ENCODE results near the gene GABRP.

The GABRP gene

DNA sequence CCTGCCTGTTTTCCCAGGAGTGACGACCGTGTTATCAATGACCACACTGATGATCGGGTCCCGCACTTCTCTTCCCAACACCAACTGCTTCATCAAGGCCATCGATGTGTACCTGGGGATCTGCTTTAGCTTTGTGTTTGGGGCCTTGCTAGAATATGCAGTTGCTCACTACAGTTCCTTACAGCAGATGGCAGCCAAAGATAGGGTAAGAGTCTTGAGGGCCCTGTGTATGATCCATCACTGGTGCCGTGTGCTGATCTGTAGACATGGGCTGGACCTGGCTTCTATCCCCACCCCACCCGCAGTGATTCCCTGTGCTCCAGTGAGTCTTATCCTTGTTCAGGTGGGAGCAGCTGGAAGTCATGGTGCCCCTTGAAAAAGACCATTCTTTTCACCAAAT is 26.0 kb downstream of the GABRP start:
- Histone ChIP-seq H3K9ac (ENCODE audit: insufficient read length, low read depth) (no peak overlapping the region), H3K27me3 (ENCODE audit: insufficient read depth, insufficient read length) (no peaks in the 10 kb centered on the region), H3K4me3 (ENCODE audit: insufficient read length, low read depth) (no peak overlapping the region), H3K4me1 (ENCODE audit: insufficient read depth, insufficient read length) (no peaks in the 10 kb centered on the region), H3K36me3 (ENCODE audit: insufficient read depth, insufficient read length, low read length) (no peaks in the 10 kb centered on the region), H3K9me3 (ENCODE audit: insufficient read depth, low read length) (no peaks in the 10 kb centered on the region)
- peak; percentile 6 for DNase-seq (ENCODE audit: low read depth, low spot score)
- no peak for TF ChIP-seq SUZ12 (IDR thresholded peaks at IDR 0.05; ENCODE audit: extremely low read depth, insufficient read depth, insufficient read length)
- TF ChIP-seq ZNF274 (IDR thresholded peaks at IDR 0.05; ENCODE audit: low read depth, low read length), result no peak
- no peak for TF ChIP-seq YY1 (IDR thresholded peaks at IDR 0.05; ENCODE audit: insufficient read depth, insufficient read length)

DNA sequence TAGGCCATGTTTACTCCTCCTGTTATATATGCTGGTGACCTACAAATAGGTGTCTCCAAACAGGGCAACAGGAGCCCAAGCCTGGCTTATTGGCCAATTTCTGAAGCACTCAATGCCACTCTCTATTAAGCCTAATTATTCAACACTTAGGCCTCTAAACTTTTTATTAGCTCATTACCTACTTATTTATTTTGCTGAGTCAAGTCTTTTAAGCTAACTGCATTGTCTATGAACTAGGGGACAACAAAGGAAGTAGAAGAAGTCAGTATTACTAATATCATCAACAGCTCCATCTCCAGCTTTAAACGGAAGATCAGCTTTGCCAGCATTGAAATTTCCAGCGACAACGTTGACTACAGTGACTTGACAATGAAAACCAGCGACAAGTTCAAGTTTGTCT is 28.2 kb downstream of the GABRP start:
- Histone ChIP-seq H3K36me3 (ENCODE audit: insufficient read depth, insufficient read length, low read length) (no peaks in the 10 kb centered on the region), H3K9ac (ENCODE audit: insufficient read length, low read depth) (no peak overlapping the region), H3K4me1 (ENCODE audit: insufficient read depth, insufficient read length) (no peaks in the 10 kb centered on the region), H3K4me3 (ENCODE audit: insufficient read length, low read depth) (no peak overlapping the region), H3K9me3 (ENCODE audit: insufficient read depth, low read length) (no peaks in the 10 kb centered on the region), H3K27me3 (ENCODE audit: insufficient read depth, insufficient read length) (no peaks in the 10 kb centered on the region)
- no peak for TF ChIP-seq ZNF274 (IDR thresholded peaks at IDR 0.05; ENCODE audit: low read depth, low read length)
- no peak for TF ChIP-seq YY1 (IDR thresholded peaks at IDR 0.05; ENCODE audit: insufficient read depth, insufficient read length)
- TF ChIP-seq SUZ12 (IDR thresholded peaks at IDR 0.05; ENCODE audit: extremely low read depth, insufficient read depth, insufficient read length), result no peak
- DNase-seq (ENCODE audit: low read depth, low spot score), result no peak

DNA sequence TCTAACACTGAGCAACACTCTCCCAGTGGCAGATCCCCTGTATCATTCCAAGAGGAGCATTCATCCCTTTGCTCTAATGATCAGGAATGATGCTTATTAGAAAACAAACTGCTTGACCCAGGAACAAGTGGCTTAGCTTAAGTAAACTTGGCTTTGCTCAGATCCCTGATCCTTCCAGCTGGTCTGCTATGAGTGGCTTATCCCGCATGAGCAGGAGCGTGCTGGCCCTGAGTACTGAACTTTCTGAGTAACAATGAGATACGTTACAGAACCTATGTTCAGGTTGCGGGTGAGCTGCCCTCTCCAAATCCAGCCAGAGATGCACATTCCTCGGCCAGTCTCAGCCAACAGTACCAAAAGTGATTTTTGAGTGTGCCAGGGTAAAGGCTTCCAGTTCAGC is 29.7 kb downstream of the GABRP start:
- no peaks in the 10 kb centered on the region for H3K27me3 ChIP-seq (ENCODE audit: insufficient read depth, insufficient read length)
- H3K9me3 ChIP-seq (ENCODE audit: insufficient read depth, low read length), result no peaks in the 10 kb centered on the region
- no peaks in the 10 kb centered on the region for H3K4me1 ChIP-seq (ENCODE audit: insufficient read depth, insufficient read length)
- DNase-seq (ENCODE audit: low read depth, low spot score), result no peak
- no peak overlapping the region for H3K4me3 ChIP-seq (ENCODE audit: insufficient read length, low read depth)
- no peaks in the 10 kb centered on the region for H3K36me3 ChIP-seq (ENCODE audit: insufficient read depth, insufficient read length, low read length)
- no peak overlapping the region for H3K9ac ChIP-seq (ENCODE audit: insufficient read length, low read depth)
- TF ChIP-seq SUZ12 (IDR thresholded peaks at IDR 0.05; ENCODE audit: extremely low read depth, insufficient read depth, insufficient read length), result no peak
- TF ChIP-seq YY1 (IDR thresholded peaks at IDR 0.05; ENCODE audit: insufficient read depth, insufficient read length), result no peak
- TF ChIP-seq ZNF274 (IDR thresholded peaks at IDR 0.05; ENCODE audit: low read depth, low read length), result no peak

DNA sequence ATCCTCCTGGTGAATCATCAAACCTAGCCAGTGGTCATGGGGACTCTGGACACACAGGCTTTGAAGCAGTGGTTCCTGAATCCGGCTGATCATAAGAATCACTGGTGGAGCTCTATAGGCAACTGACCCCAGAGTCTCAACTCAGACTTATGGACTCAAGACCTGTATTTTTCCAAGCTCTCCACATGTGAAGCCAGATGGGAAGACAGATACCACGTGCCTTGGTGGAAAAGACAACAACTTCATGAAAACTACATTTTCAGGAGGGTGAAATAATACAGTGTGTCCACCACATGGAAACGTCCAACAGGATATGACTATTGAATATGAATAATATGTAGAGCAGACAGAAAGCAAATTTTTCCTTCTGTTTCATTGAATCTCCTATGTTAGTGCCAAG is 33.7 kb downstream of the GABRP start:
- H3K4me3 ChIP-seq (ENCODE audit: insufficient read length, low read depth), result no peak overlapping the region
- no peak overlapping the region for H3K9ac ChIP-seq (ENCODE audit: insufficient read length, low read depth)
- H3K9me3 ChIP-seq (ENCODE audit: insufficient read depth, low read length), result no peaks in the 10 kb centered on the region
- no peaks in the 10 kb centered on the region for H3K4me1 ChIP-seq (ENCODE audit: insufficient read depth, insufficient read length)
- no peaks in the 10 kb centered on the region for H3K36me3 ChIP-seq (ENCODE audit: insufficient read depth, insufficient read length, low read length)
- TF ChIP-seq ZNF274 (IDR thresholded peaks at IDR 0.05; ENCODE audit: low read depth, low read length) (no peak), SUZ12 (IDR thresholded peaks at IDR 0.05; ENCODE audit: extremely low read depth, insufficient read depth, insufficient read length) (no peak), YY1 (IDR thresholded peaks at IDR 0.05; ENCODE audit: insufficient read depth, insufficient read length) (no peak)
- DNase-seq (ENCODE audit: low read depth, low spot score), result no peak
- H3K27me3 ChIP-seq (ENCODE audit: insufficient read depth, insufficient read length), result no peaks in the 10 kb centered on the region

DNA sequence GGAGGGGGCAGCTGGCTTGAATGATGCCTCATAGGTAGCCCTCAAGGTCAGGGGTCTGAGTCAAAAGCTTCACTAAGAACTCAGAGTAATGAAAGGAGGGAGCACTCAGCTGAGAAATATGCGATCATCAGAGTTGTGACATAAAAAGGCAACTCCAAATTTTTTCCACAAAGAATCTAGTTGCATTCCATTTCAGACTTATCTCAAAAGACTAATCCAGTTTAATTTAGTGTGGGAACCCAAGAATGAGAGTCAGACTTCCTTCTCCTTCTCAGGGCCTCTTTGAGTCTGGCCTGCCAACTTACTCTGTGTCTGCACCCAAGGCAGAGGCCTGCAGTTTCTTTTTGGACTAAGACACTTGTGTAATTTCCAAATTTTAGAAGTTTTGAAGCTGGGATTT is 34.7 kb downstream of the GABRP start:
- TF ChIP-seq ZNF274 (IDR thresholded peaks at IDR 0.05; ENCODE audit: low read depth, low read length) (no peak), SUZ12 (IDR thresholded peaks at IDR 0.05; ENCODE audit: extremely low read depth, insufficient read depth, insufficient read length) (no peak), YY1 (IDR thresholded peaks at IDR 0.05; ENCODE audit: insufficient read depth, insufficient read length) (no peak)

DNA sequence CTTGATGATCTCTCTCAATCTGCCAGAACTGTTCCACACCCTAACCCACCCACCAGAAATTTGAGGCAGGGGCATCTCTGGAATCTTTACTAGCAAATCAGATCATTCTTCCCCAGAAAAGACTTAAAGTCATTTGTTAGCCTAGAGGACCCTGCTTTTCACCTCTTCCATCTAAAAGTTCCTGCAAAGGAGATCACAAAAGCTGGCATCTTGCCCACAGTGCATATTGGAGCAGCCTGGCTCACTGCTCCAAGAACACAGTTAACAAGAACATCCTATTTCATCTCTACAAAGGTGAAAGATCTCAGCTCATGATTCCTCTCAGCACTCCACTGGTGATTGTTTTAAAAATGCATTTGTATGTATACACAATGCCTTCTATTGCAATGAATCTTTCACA is 36.3 kb downstream of the GABRP start:
- Histone ChIP-seq H3K4me3 (ENCODE audit: insufficient read length, low read depth) (no peak overlapping the region), H3K4me1 (ENCODE audit: insufficient read depth, insufficient read length) (no peaks in the 10 kb centered on the region), H3K9me3 (ENCODE audit: insufficient read depth, low read length) (0 out of 2 replicates have a peak, but pooled peaks cover under 1% of the 10 kb centered on the region), H3K27me3 (ENCODE audit: insufficient read depth, insufficient read length) (no peaks in the 10 kb centered on the region), H3K36me3 (ENCODE audit: insufficient read depth, insufficient read length, low read length) (no peaks in the 10 kb centered on the region), H3K9ac (ENCODE audit: insufficient read length, low read depth) (no peak overlapping the region)
- TF ChIP-seq SUZ12 (IDR thresholded peaks at IDR 0.05; ENCODE audit: extremely low read depth, insufficient read depth, insufficient read length) (no peak), ZNF274 (IDR thresholded peaks at IDR 0.05; ENCODE audit: low read depth, low read length) (no peak), YY1 (IDR thresholded peaks at IDR 0.05; ENCODE audit: insufficient read depth, insufficient read length) (no peak)
- no peak for DNase-seq (ENCODE audit: low read depth, low spot score)

More for the DNA sequence above, 34.7 kb downstream of the GABRP start:
- Histone ChIP-seq H3K4me1 (ENCODE audit: insufficient read depth, insufficient read length) (no peaks in the 10 kb centered on the region), H3K9me3 (ENCODE audit: insufficient read depth, low read length) (no peaks in the 10 kb centered on the region), H3K36me3 (ENCODE audit: insufficient read depth, insufficient read length, low read length) (no peaks in the 10 kb centered on the region), H3K4me3 (ENCODE audit: insufficient read length, low read depth) (no peak overlapping the region), H3K27me3 (ENCODE audit: insufficient read depth, insufficient read length) (no peaks in the 10 kb centered on the region), H3K9ac (ENCODE audit: insufficient read length, low read depth) (no peak overlapping the region)
- no peak for DNase-seq (ENCODE audit: low read depth, low spot score)

DNA sequence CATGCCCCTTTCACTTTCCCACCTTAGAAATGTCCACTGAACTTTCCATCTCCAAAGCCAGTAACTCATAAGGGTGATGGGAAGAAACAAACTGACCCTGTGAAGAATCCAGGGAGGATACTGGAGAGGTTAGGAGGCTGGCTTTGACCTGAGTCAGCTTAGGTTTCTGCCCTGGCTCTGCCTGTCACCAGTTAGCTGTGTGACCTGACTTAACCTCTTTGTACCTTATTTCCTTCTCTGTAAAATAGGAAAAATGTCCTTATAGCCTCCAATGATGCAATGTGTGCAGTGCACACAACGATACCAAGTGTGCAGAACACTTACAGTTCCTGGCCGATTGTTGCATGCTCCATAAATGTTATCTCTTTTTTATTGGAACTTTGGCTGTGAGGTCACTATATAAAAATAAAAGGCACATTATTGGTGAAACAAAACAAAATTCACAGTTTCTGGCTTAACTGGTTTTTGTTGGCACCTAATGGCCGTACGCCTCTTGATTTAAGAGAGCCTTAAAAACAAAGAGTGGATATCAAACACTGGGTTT is 37.8 kb downstream of the GABRP start:
- TF ChIP-seq ZNF274 (IDR thresholded peaks at IDR 0.05; ENCODE audit: low read depth, low read length), result no peak
- no peak for TF ChIP-seq SUZ12 (IDR thresholded peaks at IDR 0.05; ENCODE audit: extremely low read depth, insufficient read depth, insufficient read length)
- no peak for TF ChIP-seq YY1 (IDR thresholded peaks at IDR 0.05; ENCODE audit: insufficient read depth, insufficient read length)
- Histone ChIP-seq H3K9ac (ENCODE audit: insufficient read length, low read depth) (no peak overlapping the region), H3K4me3 (ENCODE audit: insufficient read length, low read depth) (no peak overlapping the region), H3K27me3 (ENCODE audit: insufficient read depth, insufficient read length) (no peaks in the 10 kb centered on the region), H3K36me3 (ENCODE audit: insufficient read depth, insufficient read length, low read length) (no peaks in the 10 kb centered on the region), H3K4me1 (ENCODE audit: insufficient read depth, insufficient read length) (no peaks in the 10 kb centered on the region), H3K9me3 (ENCODE audit: insufficient read depth, low read length) (peaks cover 15% of the 10 kb centered on the region; the same call in 1 of the 2 replicates)
- DNase-seq (ENCODE audit: low read depth, low spot score), result no peak
